AG09309 (cell line): ENCODE results near the gene TGFBR3L.

Experiments
- DNase-seq: peaks from one replicate; pipeline ENCODE4 v3.0.0-alpha.2; 2010; ENCODE audit warnings: low read depth
- H3K4me3 ChIP-seq: 2 replicates; pipeline ENCODE4 v1.5.1; 2011; ENCODE audit warnings: mild to moderate bottlenecking, low read depth, low read length, moderate library complexity; ENCODE audit not compliant: control insufficient read depth
- TF ChIP-seq, protein P1 (sequence below): IDR thresholded peaks from 2 replicates; pipeline ENCODE4 v1.5.1; 2011; ENCODE audit warnings: mild to moderate bottlenecking, low read depth, low read length, inconsistent platforms; ENCODE audit not compliant: insufficient read depth, control insufficient read depth; ENCODE audit errors: missing control alignments

Gene TGFBR3L

DNA sequence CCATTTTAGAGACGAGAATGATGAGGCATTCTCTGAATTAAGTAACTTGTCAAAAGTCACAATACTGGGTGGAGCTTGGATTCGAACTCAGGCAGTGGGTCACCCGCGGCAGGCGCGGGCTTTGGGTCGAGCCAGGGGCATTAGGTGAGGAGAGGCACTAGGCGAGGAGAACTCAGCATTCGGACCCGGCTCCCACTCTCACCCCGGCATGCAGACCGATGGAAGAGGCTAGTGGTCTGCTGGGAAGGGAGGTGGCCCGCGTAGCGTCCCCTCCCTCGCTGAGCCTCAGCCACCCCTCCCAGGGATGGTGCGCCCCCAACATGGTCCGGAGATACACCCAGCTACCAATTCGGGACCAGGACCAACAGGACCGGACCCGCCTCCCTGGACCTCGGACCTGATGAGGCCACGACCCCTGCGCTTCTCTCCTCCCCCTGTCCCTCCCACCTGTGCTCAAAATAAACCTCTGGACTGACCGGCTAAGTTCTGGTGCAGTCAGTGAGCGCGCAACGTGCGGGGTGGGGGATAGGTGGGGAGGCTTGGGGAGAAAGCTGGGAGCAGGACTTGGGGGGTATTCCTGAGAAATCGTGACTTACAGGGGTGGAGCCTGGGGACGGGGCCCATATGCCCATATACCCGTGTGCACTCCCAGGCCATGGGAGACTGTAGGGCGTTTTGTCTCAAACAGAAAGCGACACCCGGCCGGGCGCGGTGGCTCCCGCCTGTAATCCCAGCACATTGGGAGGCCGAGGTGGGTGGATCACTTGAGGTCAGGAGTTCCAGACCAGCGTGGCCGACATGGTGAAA is 4.2 kb downstream of the TGFBR3L start:
- H3K4me3 ChIP-seq, result no peak overlapping the region
- TF ChIP-seq, protein P1, sequence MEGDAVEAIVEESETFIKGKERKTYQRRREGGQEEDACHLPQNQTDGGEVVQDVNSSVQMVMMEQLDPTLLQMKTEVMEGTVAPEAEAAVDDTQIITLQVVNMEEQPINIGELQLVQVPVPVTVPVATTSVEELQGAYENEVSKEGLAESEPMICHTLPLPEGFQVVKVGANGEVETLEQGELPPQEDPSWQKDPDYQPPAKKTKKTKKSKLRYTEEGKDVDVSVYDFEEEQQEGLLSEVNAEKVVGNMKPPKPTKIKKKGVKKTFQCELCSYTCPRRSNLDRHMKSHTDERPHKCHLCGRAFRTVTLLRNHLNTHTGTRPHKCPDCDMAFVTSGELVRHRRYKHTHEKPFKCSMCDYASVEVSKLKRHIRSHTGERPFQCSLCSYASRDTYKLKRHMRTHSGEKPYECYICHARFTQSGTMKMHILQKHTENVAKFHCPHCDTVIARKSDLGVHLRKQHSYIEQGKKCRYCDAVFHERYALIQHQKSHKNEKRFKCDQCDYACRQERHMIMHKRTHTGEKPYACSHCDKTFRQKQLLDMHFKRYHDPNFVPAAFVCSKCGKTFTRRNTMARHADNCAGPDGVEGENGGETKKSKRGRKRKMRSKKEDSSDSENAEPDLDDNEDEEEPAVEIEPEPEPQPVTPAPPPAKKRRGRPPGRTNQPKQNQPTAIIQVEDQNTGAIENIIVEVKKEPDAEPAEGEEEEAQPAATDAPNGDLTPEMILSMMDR, result no peak
- no peak for DNase-seq

DNA sequence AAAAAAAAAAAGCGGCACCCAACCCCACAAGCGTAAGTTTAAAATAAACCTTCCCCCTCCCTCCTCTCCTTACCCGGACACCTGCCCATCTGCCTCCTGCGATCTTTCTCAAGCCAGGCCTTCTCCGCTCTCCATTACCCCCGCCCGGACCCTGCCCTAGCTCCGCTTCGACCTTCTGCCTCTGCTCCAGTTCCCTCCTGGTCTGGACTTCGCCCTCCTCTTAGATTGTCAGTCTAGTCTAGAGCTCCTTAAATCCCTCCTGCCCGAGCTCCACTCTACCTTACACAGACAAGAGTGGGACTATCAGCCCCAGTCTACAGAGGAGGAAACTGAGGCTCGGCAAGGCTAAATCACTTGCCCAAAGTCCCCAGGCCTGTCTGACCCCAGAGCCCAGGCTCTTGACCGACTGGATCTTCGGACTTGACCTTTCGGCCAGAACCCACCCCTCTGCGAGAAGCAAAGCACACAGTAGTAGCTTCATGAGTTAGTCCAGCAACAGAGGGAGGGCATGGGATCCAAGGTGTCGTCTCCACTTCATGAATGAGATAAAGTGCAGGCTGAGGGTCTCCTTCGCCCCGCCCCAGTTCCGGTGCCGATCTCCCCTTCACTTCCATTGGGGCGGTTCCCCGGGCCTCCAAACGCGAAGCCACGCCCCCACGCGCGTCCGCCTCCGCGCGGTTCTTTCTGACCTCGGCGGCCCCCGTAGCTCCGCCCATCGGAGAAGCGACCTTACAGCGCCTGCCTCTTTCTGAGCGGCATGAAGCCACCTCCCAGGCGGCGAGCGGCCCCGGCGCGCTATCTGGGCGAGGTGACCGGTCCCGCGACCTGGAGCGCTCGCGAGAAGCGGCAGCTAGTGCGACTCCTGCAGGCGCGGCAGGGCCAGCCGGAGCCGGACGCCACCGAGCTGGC is 5.2 kb downstream of the TGFBR3L start, which contains the start of gene SNAPC2:
SNAPC2 (plus strand) TSS at position 729 of the 909 bp plus-strand sequence; CDS start at position 758, 29 bp downstream.
- TF ChIP-seq, protein P1, result no peak
- peak; percentile 66 for DNase-seq
- peak within 1 kb of the TSS; percentile 51 for H3K4me3 ChIP-seq

DNA sequence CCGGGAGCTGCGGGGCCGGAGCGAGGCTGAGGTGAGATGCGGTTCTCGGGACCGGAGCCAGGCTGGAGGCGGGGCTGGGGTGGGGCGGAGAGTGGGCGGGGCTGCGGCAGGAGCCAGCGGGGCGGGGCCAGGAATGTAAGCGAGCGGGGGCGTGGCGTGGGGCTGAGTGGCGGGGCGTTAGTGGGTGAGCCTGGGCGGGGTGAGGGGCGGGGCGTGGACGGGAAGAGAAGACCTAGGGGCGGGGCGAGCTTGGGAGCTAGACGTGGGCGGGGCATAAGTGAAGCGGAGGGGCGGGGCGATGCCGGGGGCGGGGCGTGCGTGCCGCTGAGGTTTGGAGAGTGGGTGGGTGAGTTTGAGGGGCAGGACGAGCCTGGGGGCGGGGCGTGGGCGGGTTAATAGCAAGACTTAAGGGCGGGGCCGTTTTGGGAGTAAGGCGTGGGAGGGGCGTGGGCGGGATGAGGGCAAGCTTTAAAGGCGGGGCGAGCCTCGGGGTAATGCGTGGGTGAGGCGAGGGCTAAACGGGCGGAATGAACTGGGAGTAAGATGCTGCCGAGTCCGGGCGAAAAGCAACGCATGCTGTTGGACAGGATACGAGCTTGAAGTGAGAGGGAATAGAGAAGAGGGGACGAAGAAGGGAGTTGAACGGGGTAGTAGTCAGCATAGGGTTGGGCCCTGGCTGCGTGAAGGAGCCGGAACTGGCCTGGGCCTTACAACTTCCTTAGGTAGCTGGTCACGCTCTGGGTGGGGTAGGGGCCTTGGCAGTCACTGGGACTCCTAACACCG is 6.1 kb downstream of the TGFBR3L start:
- DNase-seq, result peak; percentile 86
- peak overlapping the region; percentile 51 for H3K4me3 ChIP-seq
- TF ChIP-seq, protein P1, result no peak

DNA sequence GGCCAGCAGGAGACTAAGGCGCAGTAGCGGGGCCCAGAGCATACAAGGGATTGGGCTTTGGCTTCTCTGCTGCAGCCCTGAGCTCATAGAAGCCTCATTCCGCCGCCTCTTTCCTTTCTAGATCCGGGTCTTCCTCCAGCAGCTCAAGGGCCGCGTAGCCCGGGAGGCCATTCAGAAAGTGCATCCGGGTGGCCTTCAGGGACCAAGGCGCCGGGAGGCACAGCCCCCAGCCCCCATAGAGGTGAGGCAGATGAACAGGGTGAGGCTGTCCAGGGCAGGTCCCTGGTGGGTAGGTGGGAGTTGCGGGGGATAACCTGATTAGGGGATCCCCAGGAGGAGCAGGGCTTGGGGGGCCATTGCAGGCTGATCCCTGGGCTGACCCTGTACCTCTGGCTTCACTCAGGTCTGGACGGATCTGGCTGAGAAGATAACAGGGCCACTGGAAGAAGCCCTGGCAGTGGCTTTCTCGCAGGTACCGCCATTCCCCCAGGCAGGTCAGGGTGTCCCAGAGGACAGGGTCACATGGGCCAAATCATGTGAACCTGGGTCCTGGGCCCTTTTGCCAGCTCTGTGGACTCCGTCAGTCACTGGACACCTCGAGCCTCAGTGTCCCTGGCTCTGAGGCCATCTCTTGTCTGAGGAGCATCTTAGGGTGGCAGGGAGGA is 6.8 kb downstream of the TGFBR3L start:
- DNase-seq, result no peak
- TF ChIP-seq, protein P1, result no peak
- H3K4me3 ChIP-seq, result peak overlapping the region; percentile 51

DNA sequence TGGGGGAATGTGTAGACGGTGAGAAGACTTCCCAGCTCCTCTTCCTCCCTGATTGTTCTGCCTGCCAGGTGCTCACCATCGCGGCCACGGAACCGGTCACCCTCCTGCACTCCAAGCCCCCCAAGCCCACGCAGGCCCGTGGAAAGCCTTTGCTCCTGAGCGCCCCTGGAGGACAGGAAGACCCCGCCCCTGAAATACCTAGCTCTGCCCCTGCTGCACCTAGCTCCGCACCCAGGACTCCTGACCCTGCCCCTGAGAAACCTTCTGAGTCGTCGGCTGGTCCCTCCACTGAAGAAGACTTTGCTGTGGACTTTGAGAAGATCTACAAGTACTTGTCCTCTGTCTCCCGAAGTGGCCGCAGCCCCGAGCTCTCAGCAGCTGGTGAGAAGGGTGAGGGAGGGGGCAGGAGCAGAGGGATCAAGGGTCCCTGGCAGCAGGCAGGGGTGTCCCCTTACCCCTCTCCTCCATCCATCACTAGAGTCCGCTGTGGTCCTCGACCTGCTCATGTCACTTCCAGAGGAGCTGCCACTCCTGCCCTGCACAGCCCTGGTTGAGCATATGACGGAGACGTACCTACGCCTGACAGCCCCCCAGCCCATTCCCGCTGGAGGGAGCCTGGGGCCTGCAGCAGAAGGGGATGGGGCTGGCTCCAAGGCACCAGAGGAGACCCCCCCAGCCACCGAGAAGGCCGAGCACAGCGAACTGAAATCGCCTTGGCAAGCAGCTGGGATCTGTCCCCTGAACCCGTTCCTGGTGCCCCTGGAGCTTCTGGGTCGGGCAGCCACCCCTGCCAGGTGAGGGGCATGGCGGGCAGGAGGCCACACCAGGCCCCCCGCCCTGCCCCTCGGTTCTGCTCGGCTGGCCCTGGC is 7.6 kb downstream of the TGFBR3L start:
- H3K4me3 ChIP-seq, result peak overlapping the region; percentile 51; the same call in 1 of the 2 replicates
- TF ChIP-seq, protein P1, result no peak
- DNase-seq, result no peak
